Measurements from ENCODE around the gene SRMS. TPM values are rescaled to one million over a fixed set of nuclear protein-coding genes. Genes with fewer than 3 reads are reported as not detected.

SRMS gene
- polyA plus RNA-seq, 1 donor from 2014 or later = not detected

DNA sequence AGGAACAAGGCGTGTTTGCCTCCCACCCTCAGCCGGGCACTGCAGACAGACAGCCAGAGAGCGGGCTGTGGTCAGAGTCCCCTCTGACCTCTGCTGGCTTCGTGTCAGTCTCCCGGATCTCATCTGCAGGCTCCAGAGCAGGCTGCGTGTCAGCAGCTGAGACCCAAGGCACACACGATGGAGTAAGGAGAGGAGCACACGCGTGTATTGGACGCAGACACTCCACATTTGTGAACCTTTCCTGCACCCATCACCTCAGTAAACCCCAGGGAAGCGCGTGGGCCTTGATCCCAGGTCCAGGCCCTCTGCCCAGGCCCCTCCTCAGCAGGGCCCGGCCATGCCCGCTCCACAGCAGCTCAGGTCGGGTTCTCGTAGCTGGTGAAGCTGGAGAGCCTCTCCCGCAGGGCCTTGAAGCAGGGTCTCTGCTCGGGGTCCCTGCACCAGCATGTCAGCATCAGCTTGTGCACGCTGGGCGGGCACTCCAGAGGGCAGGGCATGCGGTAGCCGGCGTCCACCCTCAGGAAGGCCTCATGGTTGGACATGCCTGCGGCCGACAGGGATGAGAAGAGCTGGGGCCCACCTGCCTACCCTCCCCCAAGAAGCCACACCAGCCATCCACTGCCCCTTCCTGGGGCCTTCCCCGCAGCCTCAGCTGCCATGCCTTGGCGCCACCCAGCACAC, 18.2 kb downstream of the SRMS start:
- Histone ChIP-seq H2AFZ (ENCODE audit: low read depth, low read length) (no peak overlapping the region), H3K36me3 (ENCODE audit: insufficient read depth, low read length) (no peaks in the 10 kb centered on the region), H3K9ac (ENCODE audit: low read length) (no peak overlapping the region), H3F3A (ENCODE audit: insufficient read depth, low read length, poor library complexity, severe bottlenecking) (no peaks in the 10 kb centered on the region), H3K27me3 (ENCODE audit: insufficient read depth, low read depth, low read length) (no peaks in the 10 kb centered on the region), H3K79me2 (replicated peaks; ENCODE audit: insufficient read depth, low read length) (no peaks in the 10 kb centered on the region), H3K4me3 (ENCODE audit: low read length) (no peak overlapping the region), H3K9me2 (ENCODE audit: insufficient read depth, low read length) (no peaks in the 10 kb centered on the region), H4K20me1 (ENCODE audit: insufficient read depth) (no peaks in the 10 kb centered on the region), H3K9me3 (ENCODE audit: low read length) (no peaks in the 10 kb centered on the region), H3K27ac (ENCODE audit: low read length) (no peak overlapping the region), H3K4me2 (ENCODE audit: low read length) (no peak overlapping the region)
- TF ChIP-seq EZH2 (IDR thresholded peaks at IDR 0.05; ENCODE audit: borderline replicate concordance, insufficient read depth, low read length, poor library complexity, severe bottlenecking) (no peak), POLR2AphosphoS5 (IDR thresholded peaks at IDR 0.05) (peak; percentile 25)

DNA sequence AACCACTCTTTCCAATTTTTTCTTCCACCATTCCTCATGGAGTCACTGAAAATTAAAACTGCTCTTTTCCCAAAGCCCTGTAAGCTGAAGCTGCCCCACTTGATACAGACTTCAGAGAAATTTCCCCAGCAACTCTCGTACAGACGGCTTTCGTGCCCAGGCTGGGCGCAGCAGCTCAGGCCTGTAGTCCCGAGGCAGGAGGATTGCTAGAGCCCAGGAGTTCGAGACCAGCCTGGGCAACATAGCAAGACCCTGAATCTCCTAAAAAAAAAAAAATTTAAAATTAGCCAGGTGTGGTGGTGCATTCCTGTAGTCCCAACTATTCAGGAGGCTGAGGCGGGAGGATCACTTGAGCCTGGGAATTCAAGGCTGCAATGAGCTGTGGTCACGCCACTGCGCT, 20.4 kb downstream of the SRMS start:
- Histone ChIP-seq H3K9me2 (ENCODE audit: insufficient read depth, low read length) (no peaks in the 10 kb centered on the region), H3K4me3 (ENCODE audit: low read length) (no peak overlapping the region), H3K36me3 (ENCODE audit: insufficient read depth, low read length) (no peaks in the 10 kb centered on the region), H3K27ac (ENCODE audit: low read length) (no peak overlapping the region), H3K9ac (ENCODE audit: low read length) (no peak overlapping the region), H3K9me3 (ENCODE audit: low read length) (no peaks in the 10 kb centered on the region), H3K4me2 (ENCODE audit: low read length) (no peak overlapping the region), H4K20me1 (ENCODE audit: insufficient read depth) (peaks cover 7% of the 10 kb centered on the region), H3K27me3 (ENCODE audit: insufficient read depth, low read depth, low read length) (no peaks in the 10 kb centered on the region), H3F3A (ENCODE audit: insufficient read depth, low read length, poor library complexity, severe bottlenecking) (no peaks in the 10 kb centered on the region), H2AFZ (ENCODE audit: low read depth, low read length) (no peak overlapping the region), H3K79me2 (replicated peaks; ENCODE audit: insufficient read depth, low read length) (peaks cover 6% of the 10 kb centered on the region)
- no peak for TF ChIP-seq MXI1 (conservative IDR thresholded peaks at IDR 0.05; ENCODE audit: poor library complexity, severe bottlenecking)
- peak; percentile 54 for TF ChIP-seq POLR2AphosphoS5 (IDR thresholded peaks at IDR 0.05)

DNA sequence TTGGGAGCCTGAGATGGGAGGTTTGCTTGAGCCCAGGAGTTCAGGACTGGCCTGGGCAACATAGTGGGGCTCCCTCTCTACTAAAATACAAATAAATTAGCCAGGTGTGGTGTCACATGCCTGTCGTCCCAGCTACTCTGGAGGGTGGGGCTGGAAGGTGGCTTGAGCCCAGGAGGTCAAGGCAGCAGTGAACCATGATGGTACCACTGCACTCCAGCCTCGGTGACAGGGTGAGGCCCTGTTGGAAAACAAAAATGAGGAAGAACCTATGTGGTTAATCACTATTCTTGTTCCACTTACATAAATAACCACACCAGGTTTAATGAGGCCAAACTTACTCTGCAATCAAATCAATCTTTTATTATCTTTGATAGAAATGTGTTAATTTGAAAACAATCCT, 21.6 kb downstream of the SRMS start:
- H4K20me1 ChIP-seq (ENCODE audit: insufficient read depth) = peaks cover 9% of the 10 kb centered on the region
- H3K4me2 ChIP-seq (ENCODE audit: low read length) = no peak overlapping the region
- no peak overlapping the region for H3K27ac ChIP-seq (ENCODE audit: low read length)
- H3K27me3 ChIP-seq (ENCODE audit: insufficient read depth, low read depth, low read length) = no peaks in the 10 kb centered on the region
- H3K4me3 ChIP-seq (ENCODE audit: low read length) = no peak overlapping the region
- peaks cover 17% of the 10 kb centered on the region for H3K79me2 ChIP-seq (replicated peaks; ENCODE audit: insufficient read depth, low read length)
- H3K36me3 ChIP-seq (ENCODE audit: insufficient read depth, low read length) = no peaks in the 10 kb centered on the region
- H2AFZ ChIP-seq (ENCODE audit: low read depth, low read length) = no peak overlapping the region
- no peaks in the 10 kb centered on the region for H3K9me2 ChIP-seq (ENCODE audit: insufficient read depth, low read length)
- no peaks in the 10 kb centered on the region for H3F3A ChIP-seq (ENCODE audit: insufficient read depth, low read length, poor library complexity, severe bottlenecking)
- H3K9ac ChIP-seq (ENCODE audit: low read length) = no peak overlapping the region
- TF ChIP-seq POLR2AphosphoS5 (IDR thresholded peaks at IDR 0.05) (no peak), SMC3 (conservative IDR thresholded peaks at IDR 0.05; ENCODE audit: poor library complexity) (no peak), MXI1 (conservative IDR thresholded peaks at IDR 0.05; ENCODE audit: poor library complexity, severe bottlenecking) (no peak), TAF1 (IDR thresholded peaks at IDR 0.05; ENCODE audit: low read depth) (no peak)
- TF ChIP-seq, protein P1, sequence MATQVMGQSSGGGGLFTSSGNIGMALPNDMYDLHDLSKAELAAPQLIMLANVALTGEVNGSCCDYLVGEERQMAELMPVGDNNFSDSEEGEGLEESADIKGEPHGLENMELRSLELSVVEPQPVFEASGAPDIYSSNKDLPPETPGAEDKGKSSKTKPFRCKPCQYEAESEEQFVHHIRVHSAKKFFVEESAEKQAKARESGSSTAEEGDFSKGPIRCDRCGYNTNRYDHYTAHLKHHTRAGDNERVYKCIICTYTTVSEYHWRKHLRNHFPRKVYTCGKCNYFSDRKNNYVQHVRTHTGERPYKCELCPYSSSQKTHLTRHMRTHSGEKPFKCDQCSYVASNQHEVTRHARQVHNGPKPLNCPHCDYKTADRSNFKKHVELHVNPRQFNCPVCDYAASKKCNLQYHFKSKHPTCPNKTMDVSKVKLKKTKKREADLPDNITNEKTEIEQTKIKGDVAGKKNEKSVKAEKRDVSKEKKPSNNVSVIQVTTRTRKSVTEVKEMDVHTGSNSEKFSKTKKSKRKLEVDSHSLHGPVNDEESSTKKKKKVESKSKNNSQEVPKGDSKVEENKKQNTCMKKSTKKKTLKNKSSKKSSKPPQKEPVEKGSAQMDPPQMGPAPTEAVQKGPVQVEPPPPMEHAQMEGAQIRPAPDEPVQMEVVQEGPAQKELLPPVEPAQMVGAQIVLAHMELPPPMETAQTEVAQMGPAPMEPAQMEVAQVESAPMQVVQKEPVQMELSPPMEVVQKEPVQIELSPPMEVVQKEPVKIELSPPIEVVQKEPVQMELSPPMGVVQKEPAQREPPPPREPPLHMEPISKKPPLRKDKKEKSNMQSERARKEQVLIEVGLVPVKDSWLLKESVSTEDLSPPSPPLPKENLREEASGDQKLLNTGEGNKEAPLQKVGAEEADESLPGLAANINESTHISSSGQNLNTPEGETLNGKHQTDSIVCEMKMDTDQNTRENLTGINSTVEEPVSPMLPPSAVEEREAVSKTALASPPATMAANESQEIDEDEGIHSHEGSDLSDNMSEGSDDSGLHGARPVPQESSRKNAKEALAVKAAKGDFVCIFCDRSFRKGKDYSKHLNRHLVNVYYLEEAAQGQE (IDR thresholded peaks at IDR 0.05; ENCODE audit: borderline replicate concordance) = no peak
- no peaks in the 10 kb centered on the region for H3K9me3 ChIP-seq (ENCODE audit: low read length)

Data from neural cell (in vitro differentiated cells).